GM23338 (cell line): ENCODE measurements around the gene AGRN. TPM values are rescaled to one million over a fixed set of nuclear protein-coding genes. Genes with fewer than 3 reads are reported as not detected.
A peak's percentile ranks its signal among the peaks of the same experiment; 100 is the strongest.

Experiments used
- ATAC-seq: fragments of 200-7000 bp; cut with Tn5 transposase; 3 replicates; pipeline ENCODE4 v1.9.1; 2020
- DNase-seq: peaks from one replicate; pipeline ENCODE4 v3.0.0-alpha.2; 2015; ENCODE audit warnings: low spot score
- H2AFZ ChIP-seq: fragments of 200-600 bp; sonication (generic); 2 replicates; pipeline ENCODE4 v1.8.0; 2016; ENCODE audit warnings: antibody characterized with exemption, mild to moderate bottlenecking, moderate library complexity
- H3F3A ChIP-seq: fragments of 200-600 bp; sonication (generic); replicated peaks from 2 replicates; pipeline ENCODE4 v1.8.0; 2017; ENCODE audit warnings: antibody characterized with exemption, mixed run types, low read depth
- H3K27ac ChIP-seq: fragments of 200-600 bp; sonication (generic); 2 replicates; pipeline ENCODE4 v1.6.1; 2016; ENCODE audit warnings: low read depth
- H3K27me3 ChIP-seq: fragments of 200-600 bp; sonication (generic); 2 replicates; pipeline ENCODE4 v1.8.0; 2016; ENCODE audit warnings: mild to moderate bottlenecking, mixed run types, moderate library complexity; ENCODE audit not compliant: insufficient read depth
- H3K36me3 ChIP-seq: fragments of 200-600 bp; sonication (generic); 2 replicates; pipeline ENCODE4 v1.8.0; 2016; ENCODE audit warnings: mild to moderate bottlenecking; ENCODE audit not compliant: insufficient read depth
- H3K4me1 ChIP-seq: fragments of 200-600 bp; sonication (generic); 2 replicates; pipeline ENCODE4 v1.8.0; 2016; ENCODE audit warnings: mild to moderate bottlenecking, moderate library complexity; ENCODE audit not compliant: insufficient read depth
- H3K4me2 ChIP-seq: fragments of 200-600 bp; sonication (generic); 2 replicates; pipeline ENCODE4 v1.7.1; 2017; ENCODE audit warnings: mixed run types
- H3K4me3 ChIP-seq: fragments of 200-600 bp; sonication (generic); 2 replicates; pipeline ENCODE4 v1.6.1; 2016; ENCODE audit warnings: mixed run types
- H3K79me2 ChIP-seq: fragments of 200-600 bp; sonication (generic); replicated peaks from 2 replicates; pipeline ENCODE4 v1.8.0; 2017; ENCODE audit warnings: mild to moderate bottlenecking; ENCODE audit not compliant: insufficient read depth
- H3K9me2 ChIP-seq: fragments of 200-600 bp; sonication (generic); 2 replicates; pipeline ENCODE4 v1.8.0; 2017; ENCODE audit not compliant: insufficient read depth
- H4K20me1 ChIP-seq: fragments of 200-600 bp; sonication (generic); replicated peaks from 2 replicates; pipeline ENCODE4 v1.8.0; 2017; ENCODE audit warnings: mild to moderate bottlenecking; ENCODE audit not compliant: insufficient read depth
- H3K27ac Mint-ChIP-seq: 2 replicates; pipeline ENCODE4 v1.8.0; 2020; ENCODE audit warnings: inconsistent platforms, mild to moderate bottlenecking, moderate library complexity, mixed read lengths
- H3K27me3 Mint-ChIP-seq: 3 replicates; pipeline ENCODE4 v1.8.0; 2022; ENCODE audit warnings: low read depth, mild to moderate bottlenecking, moderate library complexity, mixed read lengths, inconsistent platforms; ENCODE audit not compliant: insufficient read depth, poor library complexity
- H3K36me3 Mint-ChIP-seq: 3 replicates; pipeline ENCODE4 v1.8.0; 2021; ENCODE audit warnings: low read depth, mild to moderate bottlenecking, inconsistent platforms, moderate library complexity, mixed read lengths
- H3K4me1 Mint-ChIP-seq: 3 replicates; pipeline ENCODE4 v1.8.0; 2020; ENCODE audit warnings: mild to moderate bottlenecking, inconsistent platforms, mixed read lengths
- H3K4me3 Mint-ChIP-seq: 3 replicates; pipeline ENCODE4 v1.8.0; 2021; ENCODE audit warnings: moderate library complexity, mild to moderate bottlenecking, inconsistent platforms, mixed read lengths
- H3K9me3 Mint-ChIP-seq: 3 replicates; pipeline ENCODE4 v1.8.0; 2020; ENCODE audit warnings: moderate library complexity, mild to moderate bottlenecking, inconsistent platforms, mixed read lengths
- CREB1 ChIP-seq: fragments of 250-450 bp; sonication (Bioruptor Pico); IDR thresholded peaks from 2 replicates; pipeline ENCODE4 v1.5.0; 2020; ENCODE audit warnings: low read depth, mild to moderate bottlenecking, moderate library complexity
- EZH2 ChIP-seq: fragments of 200-600 bp; sonication (generic); IDR thresholded peaks from one replicate; pipeline ENCODE4 v1.8.0; 2017; ENCODE audit warnings: antibody characterized with exemption, mild to moderate bottlenecking, low read depth; ENCODE audit not compliant: unreplicated experiment
- EZH2phosphoT487 ChIP-seq: fragments of 200-600 bp; sonication (generic); IDR thresholded peaks from one replicate; pipeline ENCODE4 v1.8.1; 2018; ENCODE audit warnings: antibody characterized with exemption; ENCODE audit not compliant: unreplicated experiment
- JUNB ChIP-seq: IDR thresholded peaks from one replicate; pipeline ENCODE4 v1.6.1; 2016; ENCODE audit warnings: antibody characterized with exemption; ENCODE audit not compliant: unreplicated experiment
- NANOG ChIP-seq: IDR thresholded peaks from 2 replicates; pipeline ENCODE4 v1.6.1; 2016; ENCODE audit warnings: antibody characterized with exemption, borderline replicate concordance
- POLR2AphosphoS5 ChIP-seq: IDR thresholded peaks from 2 replicates; pipeline ENCODE4 v1.6.1; 2016; ENCODE audit warnings: antibody characterized with exemption, low read depth
- STAT1 ChIP-seq: IDR thresholded peaks from one replicate; pipeline ENCODE4 v1.6.1; 2016; ENCODE audit warnings: antibody characterized with exemption; ENCODE audit not compliant: unreplicated experiment
- ZNF114 ChIP-seq: fragments of 250-450 bp; sonication (Bioruptor Pico); IDR thresholded peaks from 2 replicates; pipeline ENCODE4 v1.5.0; 2020; ENCODE audit warnings: mild to moderate bottlenecking, moderate library complexity
- ZNF331 ChIP-seq: fragments of 250-450 bp; sonication (Bioruptor Pico); IDR thresholded peaks from 2 replicates; pipeline ENCODE4 v1.5.0; 2020; ENCODE audit warnings: low read depth, mild to moderate bottlenecking, moderate library complexity
- polyA plus RNA-seq: library from polyadenylated mRNA; unstranded; fragments of >200 nt; fragmentation: Nextera tagmentation; extraction: Ambion mirVana; gene quantifications from 2 replicates; pipeline ENCODE4 v1.2.1, GENCODE V29; 2016
- total RNA-seq: library from RNA; depleted of rRNA; stranded (reverse); fragments of >200 nt; shearing (Covaris generic); gene quantifications from 2 replicates; pipeline ENCODE4 v1.2.3, GENCODE V29; 2014
- TF ChIP-seq, protein P1 (sequence below), 2 experiments: fragments of 200-600 bp in 1 of 2; sonication (generic) in 1 of 2; conservative IDR thresholded peaks; 2 replicates each; pipeline versions ENCODE4 v1.5.1 to v1.6.1; 2016 to 2017; ENCODE audit warnings: antibody characterized with exemption in 2 of 2, low read depth in 2 of 2, mild to moderate bottlenecking in 2 of 2, moderate library complexity in 1 of 2
- TF ChIP-seq, protein P2 (sequence below): IDR thresholded peaks from one replicate; pipeline ENCODE4 v1.6.1; 2018; ENCODE audit warnings: antibody characterized with exemption; ENCODE audit not compliant: unreplicated experiment
- TF ChIP-seq, protein P3 (sequence below): fragments of 250-450 bp; sonication (Bioruptor Pico); IDR thresholded peaks from 2 replicates; pipeline ENCODE4 v1.5.0; 2020; ENCODE audit warnings: mild to moderate bottlenecking, moderate library complexity

The AGRN gene
- total and polyA plus RNA-seq, 2 experiments from 2014 or later = 12.3 to 185 TPM

DNA sequence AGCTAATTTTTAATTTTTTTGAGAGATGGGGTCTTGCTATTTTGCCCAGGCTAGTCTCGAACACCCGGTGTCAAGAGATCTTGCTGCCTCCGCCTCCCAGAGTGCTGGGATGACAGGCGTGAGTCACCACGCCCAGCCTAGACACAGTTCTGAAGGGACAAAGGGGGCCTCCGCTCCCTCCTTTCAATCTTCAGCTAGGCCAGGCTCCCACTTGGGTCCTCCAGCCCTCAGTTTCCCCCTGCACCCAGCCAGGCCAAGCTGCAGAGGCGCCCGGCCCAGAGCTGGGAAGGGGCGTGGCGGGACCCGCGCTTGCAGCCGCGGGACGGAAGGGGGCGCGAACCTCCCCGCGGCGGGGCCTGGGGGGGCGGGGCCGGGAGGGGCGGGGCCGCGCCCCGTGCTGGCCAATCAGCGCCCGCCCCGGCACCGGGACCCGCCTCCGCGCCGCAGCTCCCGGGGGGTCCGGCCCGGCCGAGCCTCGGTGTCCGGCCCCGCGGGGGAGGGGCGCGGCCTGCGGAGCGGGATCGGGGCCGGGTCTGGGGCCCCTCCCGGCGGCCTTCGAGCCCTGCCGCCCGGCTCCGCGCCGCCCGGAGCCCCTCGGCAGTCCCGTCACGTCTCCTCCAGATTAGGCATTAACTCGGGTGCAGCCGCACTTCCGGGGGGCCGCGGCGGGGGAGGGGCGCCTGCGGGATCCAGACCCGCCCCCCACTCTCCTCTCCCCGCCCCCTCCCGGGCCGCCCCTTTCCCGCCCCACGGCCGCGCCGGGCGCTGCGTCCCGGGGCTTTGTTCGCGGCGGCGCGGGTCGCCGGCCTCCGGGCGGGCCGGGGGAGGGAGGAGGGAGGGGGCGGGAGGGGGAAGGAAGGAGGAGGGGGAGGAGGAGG is 559 bp upstream of the AGRN start:
- Histone ChIP-seq H3K9me2 (no peaks in the 10 kb centered on the region), H3K4me1 (peaks cover 36% of the 10 kb centered on the region), H2AFZ (no peak overlapping the region; the same call in 1 of the 2 replicates), H3K27ac (no peak overlapping the region), H3K36me3 (no peaks in the 10 kb centered on the region), H3F3A (no peaks in the 10 kb centered on the region), H3K79me2 (0 out of 2 replicates have a peak, but pooled peaks cover 5% of the 10 kb centered on the region), H3K27me3 (peaks cover 2% of the 10 kb centered on the region; the same call in 1 of the 2 replicates), H3K4me3 (0 out of 2 replicates have a peak overlapping the region, but pooled peaks have one; percentile 30), H4K20me1 (0 out of 2 replicates have a peak, but pooled peaks cover 4% of the 10 kb centered on the region), H3K4me2 (no peak overlapping the region)
- Mint-ChIP-seq H3K4me1 (peaks cover 32% of the 10 kb centered on the region), H3K4me3 (peak overlapping the region; percentile 30; the same call in 1 of the 3 replicates), H3K9me3 (no peaks in the 10 kb centered on the region; the same call in 2 of the 3 replicates), H3K36me3 (peaks cover 20% of the 10 kb centered on the region), H3K27ac (no peak overlapping the region), H3K27me3 (peaks cover 32% of the 10 kb centered on the region)
- TF ChIP-seq EZH2 (no peak), STAT1 (no peak), EZH2phosphoT487 (no peak), NANOG (no peak), POLR2AphosphoS5 (no peak), CREB1 (CRISPR knock-in tag) (0 out of 2 replicates have a peak, but pooled peaks have one; percentile 6), ZNF114 (CRISPR knock-in tag) (peak; percentile 76; the same call in 1 of the 2 replicates), JUNB (no peak), ZNF331 (CRISPR knock-in tag) (no peak)
- TF ChIP-seq, protein P1, sequence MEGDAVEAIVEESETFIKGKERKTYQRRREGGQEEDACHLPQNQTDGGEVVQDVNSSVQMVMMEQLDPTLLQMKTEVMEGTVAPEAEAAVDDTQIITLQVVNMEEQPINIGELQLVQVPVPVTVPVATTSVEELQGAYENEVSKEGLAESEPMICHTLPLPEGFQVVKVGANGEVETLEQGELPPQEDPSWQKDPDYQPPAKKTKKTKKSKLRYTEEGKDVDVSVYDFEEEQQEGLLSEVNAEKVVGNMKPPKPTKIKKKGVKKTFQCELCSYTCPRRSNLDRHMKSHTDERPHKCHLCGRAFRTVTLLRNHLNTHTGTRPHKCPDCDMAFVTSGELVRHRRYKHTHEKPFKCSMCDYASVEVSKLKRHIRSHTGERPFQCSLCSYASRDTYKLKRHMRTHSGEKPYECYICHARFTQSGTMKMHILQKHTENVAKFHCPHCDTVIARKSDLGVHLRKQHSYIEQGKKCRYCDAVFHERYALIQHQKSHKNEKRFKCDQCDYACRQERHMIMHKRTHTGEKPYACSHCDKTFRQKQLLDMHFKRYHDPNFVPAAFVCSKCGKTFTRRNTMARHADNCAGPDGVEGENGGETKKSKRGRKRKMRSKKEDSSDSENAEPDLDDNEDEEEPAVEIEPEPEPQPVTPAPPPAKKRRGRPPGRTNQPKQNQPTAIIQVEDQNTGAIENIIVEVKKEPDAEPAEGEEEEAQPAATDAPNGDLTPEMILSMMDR (conservative IDR thresholded peaks at IDR 0.05; ENCODE audit: low read depth in 2 of 2) = peak in 1 of 2 experiments; percentile 59; a peak in 3 of 4 replicates
- TF ChIP-seq, protein P2, sequence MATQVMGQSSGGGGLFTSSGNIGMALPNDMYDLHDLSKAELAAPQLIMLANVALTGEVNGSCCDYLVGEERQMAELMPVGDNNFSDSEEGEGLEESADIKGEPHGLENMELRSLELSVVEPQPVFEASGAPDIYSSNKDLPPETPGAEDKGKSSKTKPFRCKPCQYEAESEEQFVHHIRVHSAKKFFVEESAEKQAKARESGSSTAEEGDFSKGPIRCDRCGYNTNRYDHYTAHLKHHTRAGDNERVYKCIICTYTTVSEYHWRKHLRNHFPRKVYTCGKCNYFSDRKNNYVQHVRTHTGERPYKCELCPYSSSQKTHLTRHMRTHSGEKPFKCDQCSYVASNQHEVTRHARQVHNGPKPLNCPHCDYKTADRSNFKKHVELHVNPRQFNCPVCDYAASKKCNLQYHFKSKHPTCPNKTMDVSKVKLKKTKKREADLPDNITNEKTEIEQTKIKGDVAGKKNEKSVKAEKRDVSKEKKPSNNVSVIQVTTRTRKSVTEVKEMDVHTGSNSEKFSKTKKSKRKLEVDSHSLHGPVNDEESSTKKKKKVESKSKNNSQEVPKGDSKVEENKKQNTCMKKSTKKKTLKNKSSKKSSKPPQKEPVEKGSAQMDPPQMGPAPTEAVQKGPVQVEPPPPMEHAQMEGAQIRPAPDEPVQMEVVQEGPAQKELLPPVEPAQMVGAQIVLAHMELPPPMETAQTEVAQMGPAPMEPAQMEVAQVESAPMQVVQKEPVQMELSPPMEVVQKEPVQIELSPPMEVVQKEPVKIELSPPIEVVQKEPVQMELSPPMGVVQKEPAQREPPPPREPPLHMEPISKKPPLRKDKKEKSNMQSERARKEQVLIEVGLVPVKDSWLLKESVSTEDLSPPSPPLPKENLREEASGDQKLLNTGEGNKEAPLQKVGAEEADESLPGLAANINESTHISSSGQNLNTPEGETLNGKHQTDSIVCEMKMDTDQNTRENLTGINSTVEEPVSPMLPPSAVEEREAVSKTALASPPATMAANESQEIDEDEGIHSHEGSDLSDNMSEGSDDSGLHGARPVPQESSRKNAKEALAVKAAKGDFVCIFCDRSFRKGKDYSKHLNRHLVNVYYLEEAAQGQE = no peak
- TF ChIP-seq, protein P3, sequence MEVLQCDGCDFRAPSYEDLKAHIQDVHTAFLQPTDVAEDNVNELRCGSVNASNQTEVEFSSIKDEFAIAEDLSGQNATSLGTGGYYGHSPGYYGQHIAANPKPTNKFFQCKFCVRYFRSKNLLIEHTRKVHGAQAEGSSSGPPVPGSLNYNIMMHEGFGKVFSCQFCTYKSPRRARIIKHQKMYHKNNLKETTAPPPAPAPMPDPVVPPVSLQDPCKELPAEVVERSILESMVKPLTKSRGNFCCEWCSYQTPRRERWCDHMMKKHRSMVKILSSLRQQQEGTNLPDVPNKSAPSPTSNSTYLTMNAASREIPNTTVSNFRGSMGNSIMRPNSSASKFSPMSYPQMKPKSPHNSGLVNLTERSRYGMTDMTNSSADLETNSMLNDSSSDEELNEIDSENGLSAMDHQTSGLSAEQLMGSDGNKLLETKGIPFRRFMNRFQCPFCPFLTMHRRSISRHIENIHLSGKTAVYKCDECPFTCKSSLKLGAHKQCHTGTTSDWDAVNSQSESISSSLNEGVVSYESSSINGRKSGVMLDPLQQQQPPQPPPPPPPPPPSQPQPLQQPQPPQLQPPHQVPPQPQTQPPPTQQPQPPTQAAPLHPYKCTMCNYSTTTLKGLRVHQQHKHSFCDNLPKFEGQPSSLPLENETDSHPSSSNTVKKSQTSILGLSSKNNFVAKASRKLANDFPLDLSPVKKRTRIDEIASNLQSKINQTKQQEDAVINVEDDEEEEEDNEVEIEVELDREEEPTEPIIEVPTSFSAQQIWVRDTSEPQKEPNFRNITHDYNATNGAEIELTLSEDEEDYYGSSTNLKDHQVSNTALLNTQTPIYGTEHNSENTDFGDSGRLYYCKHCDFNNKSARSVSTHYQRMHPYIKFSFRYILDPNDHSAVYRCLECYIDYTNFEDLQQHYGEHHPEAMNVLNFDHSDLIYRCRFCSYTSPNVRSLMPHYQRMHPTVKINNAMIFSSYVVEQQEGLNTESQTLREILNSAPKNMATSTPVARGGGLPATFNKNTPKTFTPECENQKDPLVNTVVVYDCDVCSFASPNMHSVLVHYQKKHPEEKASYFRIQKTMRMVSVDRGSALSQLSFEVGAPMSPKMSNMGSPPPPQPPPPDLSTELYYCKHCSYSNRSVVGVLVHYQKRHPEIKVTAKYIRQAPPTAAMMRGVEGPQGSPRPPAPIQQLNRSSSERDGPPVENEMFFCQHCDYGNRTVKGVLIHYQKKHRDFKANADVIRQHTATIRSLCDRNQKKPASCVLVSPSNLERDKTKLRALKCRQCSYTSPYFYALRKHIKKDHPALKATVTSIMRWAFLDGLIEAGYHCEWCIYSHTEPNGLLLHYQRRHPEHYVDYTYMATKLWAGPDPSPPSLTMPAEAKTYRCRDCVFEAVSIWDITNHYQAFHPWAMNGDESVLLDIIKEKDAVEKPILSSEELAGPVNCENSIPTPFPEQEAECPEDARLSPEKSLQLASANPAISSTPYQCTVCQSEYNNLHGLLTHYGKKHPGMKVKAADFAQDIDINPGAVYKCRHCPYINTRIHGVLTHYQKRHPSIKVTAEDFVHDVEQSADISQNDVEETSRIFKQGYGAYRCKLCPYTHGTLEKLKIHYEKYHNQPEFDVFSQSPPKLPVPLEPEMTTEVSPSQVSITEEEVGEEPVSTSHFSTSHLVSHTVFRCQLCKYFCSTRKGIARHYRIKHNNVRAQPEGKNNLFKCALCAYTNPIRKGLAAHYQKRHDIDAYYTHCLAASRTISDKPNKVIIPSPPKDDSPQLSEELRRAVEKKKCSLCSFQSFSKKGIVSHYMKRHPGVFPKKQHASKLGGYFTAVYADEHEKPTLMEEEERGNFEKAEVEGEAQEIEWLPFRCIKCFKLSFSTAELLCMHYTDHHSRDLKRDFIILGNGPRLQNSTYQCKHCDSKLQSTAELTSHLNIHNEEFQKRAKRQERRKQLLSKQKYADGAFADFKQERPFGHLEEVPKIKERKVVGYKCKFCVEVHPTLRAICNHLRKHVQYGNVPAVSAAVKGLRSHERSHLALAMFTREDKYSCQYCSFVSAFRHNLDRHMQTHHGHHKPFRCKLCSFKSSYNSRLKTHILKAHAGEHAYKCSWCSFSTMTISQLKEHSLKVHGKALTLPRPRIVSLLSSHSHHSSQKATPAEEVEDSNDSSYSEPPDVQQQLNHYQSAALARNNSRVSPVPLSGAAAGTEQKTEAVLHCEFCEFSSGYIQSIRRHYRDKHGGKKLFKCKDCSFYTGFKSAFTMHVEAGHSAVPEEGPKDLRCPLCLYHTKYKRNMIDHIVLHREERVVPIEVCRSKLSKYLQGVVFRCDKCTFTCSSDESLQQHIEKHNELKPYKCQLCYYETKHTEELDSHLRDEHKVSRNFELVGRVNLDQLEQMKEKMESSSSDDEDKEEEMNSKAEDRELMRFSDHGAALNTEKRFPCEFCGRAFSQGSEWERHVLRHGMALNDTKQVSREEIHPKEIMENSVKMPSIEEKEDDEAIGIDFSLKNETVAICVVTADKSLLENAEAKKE (CRISPR knock-in tag) = no peak
- ATAC-seq (peak; percentile 13), DNase-seq (peak; percentile 83)
